Muscle layer of duodenum (tissue), 2 donors: ENCODE data around the gene UXS1.

Experiments
- H3K27ac ChIP-seq: one replicate; pipeline ENCODE4 v1.7.0; 2013; ENCODE audit warnings: mild to moderate bottlenecking, low read length
- H3K27me3 ChIP-seq: one replicate; pipeline ENCODE4 v1.7.0; 2013; ENCODE audit warnings: low read depth, mild to moderate bottlenecking, control low read depth, low read length
- H3K36me3 ChIP-seq, 2 donors: one replicate each; pipeline ENCODE4 v1.7.0; 2013; ENCODE audit warnings: low read length in 2 of 2, control low read depth in 1 of 2, mild to moderate bottlenecking in 1 of 2; ENCODE audit not compliant: insufficient read depth in 2 of 2, control insufficient read depth in 1 of 2
- H3K4me1 ChIP-seq, 2 donors: one replicate each; pipeline ENCODE4 v1.7.0; 2013; ENCODE audit warnings: low read length in 2 of 2, mild to moderate bottlenecking in 2 of 2, control low read depth in 1 of 2, moderate library complexity in 1 of 2; ENCODE audit not compliant: insufficient read depth in 2 of 2, control insufficient read depth in 1 of 2
- H3K4me3 ChIP-seq, 2 donors: one replicate each; pipeline ENCODE4 v1.7.0; 2013; ENCODE audit warnings: low read length in 2 of 2, low read depth in 1 of 2, mild to moderate bottlenecking in 1 of 2
- H3K9me3 ChIP-seq, 2 donors: one replicate each; pipeline ENCODE4 v1.7.0; 2013; ENCODE audit warnings: low read length in 2 of 2, control low read depth in 1 of 2, mild to moderate bottlenecking in 1 of 2; ENCODE audit not compliant: control insufficient read depth in 1 of 2
- donor health status: healthy.

Gene UXS1

GRCh38 chr2:106159866-106160785 lies 34.0 kb downstream of the UXS1 start:
- Histone ChIP-seq H3K9me3 (peaks cover 0 to 3% of the 10 kb centered on the region in 2 donors), H3K4me1 (peaks cover 0 to 4% of the 10 kb centered on the region in 2 donors), H3K4me3 (no peak overlapping the region), H3K27ac (no peak overlapping the region), H3K27me3 (no peaks in the 10 kb centered on the region), H3K36me3 (peaks cover 0 to 31% of the 10 kb centered on the region in 2 donors)

DNA sequence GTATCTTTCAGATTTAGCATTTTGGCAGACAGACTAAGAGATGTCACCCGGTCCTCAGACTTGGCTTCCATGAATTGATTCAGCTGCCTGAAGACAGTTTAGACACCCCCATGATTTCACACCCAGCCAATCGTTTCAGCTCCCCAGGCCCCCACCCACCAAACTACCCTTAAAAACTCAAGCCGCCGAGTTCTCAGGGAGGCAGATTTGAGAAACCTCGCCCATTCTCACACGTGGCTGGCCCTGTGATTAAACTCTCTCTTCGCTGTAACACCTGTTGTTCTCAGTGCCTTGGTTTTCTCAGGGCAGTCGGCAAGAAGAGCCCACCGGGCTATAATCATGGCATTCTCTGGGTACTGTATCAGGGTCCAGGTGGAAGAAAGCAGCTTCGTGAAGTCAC lies 35.2 kb downstream of the UXS1 start:
- H3K9me3 ChIP-seq: peaks cover 5 to 8% of the 10 kb centered on the region in 2 donors
- no peak overlapping the region for H3K4me3 ChIP-seq
- H3K27ac ChIP-seq: no peak overlapping the region
- peaks cover 0 to 4% of the 10 kb centered on the region in 2 donors for H3K4me1 ChIP-seq
- H3K36me3 ChIP-seq: peaks cover 3 to 38% of the 10 kb centered on the region in 2 donors
- H3K27me3 ChIP-seq: no peaks in the 10 kb centered on the region

GRCh38 chr2:106158131-106158530 lies 36.0 kb downstream of the UXS1 start:
- Histone ChIP-seq H3K4me3 (no peak overlapping the region), H3K27ac (no peak overlapping the region), H3K36me3 (peaks cover 3 to 37% of the 10 kb centered on the region in 2 donors), H3K4me1 (peaks cover 0 to 4% of the 10 kb centered on the region in 2 donors), H3K27me3 (no peaks in the 10 kb centered on the region), H3K9me3 (peaks cover 7 to 15% of the 10 kb centered on the region in 2 donors)

DNA sequence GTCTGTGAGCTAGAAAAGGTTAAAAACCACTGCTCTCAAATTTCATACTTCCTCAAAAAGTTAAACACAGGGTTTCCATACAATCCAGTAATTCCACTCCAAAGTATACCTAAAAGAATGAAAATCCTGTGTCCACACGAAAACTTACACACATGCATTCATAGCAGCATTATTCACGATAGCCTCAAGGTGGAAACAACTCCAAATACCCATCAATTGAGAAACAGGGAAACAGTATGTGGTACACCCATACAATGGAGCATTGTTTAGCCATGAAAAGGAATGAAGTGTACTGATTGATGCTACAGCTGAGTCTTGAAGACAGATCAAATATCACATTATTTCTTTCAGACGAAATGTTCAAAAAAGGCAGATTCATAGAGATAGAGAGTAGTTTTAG lies 36.7 kb downstream of the UXS1 start:
- no peak overlapping the region for H3K4me3 ChIP-seq
- H3K4me1 ChIP-seq: peaks cover 0 to 4% of the 10 kb centered on the region in 2 donors
- H3K9me3 ChIP-seq: peaks cover 7 to 15% of the 10 kb centered on the region in 2 donors
- H3K27me3 ChIP-seq: no peaks in the 10 kb centered on the region
- peaks cover 3 to 37% of the 10 kb centered on the region in 2 donors for H3K36me3 ChIP-seq
- no peak overlapping the region for H3K27ac ChIP-seq

DNA sequence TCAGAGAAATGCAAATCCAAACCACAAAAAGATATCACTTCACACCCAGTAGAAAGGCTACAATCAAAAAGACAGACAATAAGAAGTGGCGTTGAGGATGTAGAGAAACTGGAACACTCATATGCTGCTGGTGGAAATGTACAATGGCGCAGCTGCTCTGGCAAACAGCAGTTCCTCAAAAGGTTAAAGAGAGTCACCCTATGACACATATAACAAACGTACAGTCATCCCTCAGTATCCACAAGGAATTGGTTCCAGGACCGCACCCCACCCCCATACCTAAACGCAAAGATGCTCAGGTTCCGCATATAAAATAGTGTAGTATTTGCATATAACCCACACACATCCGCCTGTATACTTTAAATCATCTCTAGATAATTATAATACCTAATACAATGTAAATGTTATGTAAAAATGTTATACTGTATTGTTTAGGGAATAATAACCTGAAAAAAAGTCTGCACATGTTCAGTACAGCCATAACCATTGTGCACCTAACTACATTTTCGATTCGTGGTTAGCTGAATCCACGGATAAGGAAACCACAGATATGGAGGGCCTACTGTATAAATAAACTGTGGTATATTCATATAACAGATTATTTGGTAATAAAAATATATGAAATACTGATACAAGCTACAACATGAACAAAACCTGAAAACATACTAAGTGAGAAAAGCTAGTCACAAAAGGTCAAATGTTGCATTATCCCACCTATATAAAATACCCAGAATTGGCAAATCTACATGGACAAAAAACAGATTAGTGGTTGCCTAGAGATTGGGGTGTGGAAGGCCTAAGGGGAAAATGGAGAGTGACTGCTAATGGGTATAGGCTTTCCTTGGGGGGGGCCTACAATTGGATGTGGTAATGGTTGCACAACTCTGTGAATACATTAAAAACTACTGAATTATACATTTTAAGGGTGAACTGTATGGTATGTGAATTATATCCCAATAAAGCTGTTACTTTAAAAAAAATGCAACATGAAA lies 37.5 kb downstream of the UXS1 start:
- peaks cover 7 to 15% of the 10 kb centered on the region in 2 donors for H3K9me3 ChIP-seq
- peaks cover 0 to 4% of the 10 kb centered on the region in 2 donors for H3K4me1 ChIP-seq
- no peaks in the 10 kb centered on the region for H3K27me3 ChIP-seq
- no peak overlapping the region for H3K4me3 ChIP-seq
- H3K27ac ChIP-seq: no peak overlapping the region
- H3K36me3 ChIP-seq: peaks cover 3 to 37% of the 10 kb centered on the region in 2 donors

DNA sequence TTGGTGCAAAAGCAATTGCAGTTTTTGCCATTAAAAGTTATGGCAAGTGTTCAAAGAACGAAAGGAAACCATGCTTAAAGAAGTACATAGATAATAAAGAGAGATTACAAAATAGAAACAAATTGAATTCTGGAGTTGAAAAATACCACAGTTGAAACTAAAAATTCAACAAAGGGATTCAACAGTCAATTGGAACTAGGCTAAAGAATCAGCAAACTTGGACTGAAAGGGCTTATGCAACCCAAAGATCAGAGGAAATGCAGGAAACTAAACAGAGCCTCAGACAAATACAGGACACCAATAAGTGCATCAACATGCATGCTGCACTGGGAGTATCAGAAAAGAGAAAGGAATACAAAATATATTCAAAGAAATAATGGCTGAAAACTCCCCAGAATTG lies 40.3 kb downstream of the UXS1 start:
- peaks cover 7 to 15% of the 10 kb centered on the region in 2 donors for H3K9me3 ChIP-seq
- H3K27ac ChIP-seq: no peak overlapping the region
- no peak overlapping the region for H3K4me3 ChIP-seq
- H3K27me3 ChIP-seq: no peaks in the 10 kb centered on the region
- H3K36me3 ChIP-seq: peaks cover 3 to 35% of the 10 kb centered on the region in 2 donors
- no peaks in the 10 kb centered on the region for H3K4me1 ChIP-seq

DNA sequence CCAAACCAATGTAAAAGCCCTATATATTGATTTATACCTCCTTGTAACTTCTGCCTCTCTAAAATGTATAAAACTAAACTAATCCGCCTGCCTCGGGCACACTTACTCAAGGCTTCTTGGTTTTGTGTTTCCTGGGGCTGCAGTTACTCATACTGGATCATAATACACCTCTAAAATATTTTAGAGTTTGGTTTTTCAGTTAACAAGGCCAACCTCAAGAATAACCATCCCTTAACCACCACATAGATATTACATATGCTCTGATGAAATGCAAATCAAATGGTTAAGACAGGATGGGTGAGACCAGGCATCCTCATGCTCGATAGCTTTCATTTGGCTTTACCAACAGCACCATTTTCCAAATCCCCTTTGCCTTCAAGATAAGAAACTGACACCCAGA lies 46.4 kb downstream of the UXS1 start:
- Histone ChIP-seq H3K9me3 (no peaks in the 10 kb centered on the region), H3K36me3 (peaks cover 4 to 14% of the 10 kb centered on the region in 2 donors), H3K4me3 (no peak overlapping the region), H3K27ac (no peak overlapping the region), H3K27me3 (no peaks in the 10 kb centered on the region), H3K4me1 (no peaks in the 10 kb centered on the region)

GRCh38 chr2:106147159-106147558 lies 46.9 kb downstream of the UXS1 start:
- H3K9me3 ChIP-seq: no peaks in the 10 kb centered on the region
- H3K4me3 ChIP-seq: no peak overlapping the region
- no peak overlapping the region for H3K27ac ChIP-seq
- peaks cover 4 to 14% of the 10 kb centered on the region in 2 donors for H3K36me3 ChIP-seq
- H3K4me1 ChIP-seq: no peaks in the 10 kb centered on the region
- no peaks in the 10 kb centered on the region for H3K27me3 ChIP-seq

DNA sequence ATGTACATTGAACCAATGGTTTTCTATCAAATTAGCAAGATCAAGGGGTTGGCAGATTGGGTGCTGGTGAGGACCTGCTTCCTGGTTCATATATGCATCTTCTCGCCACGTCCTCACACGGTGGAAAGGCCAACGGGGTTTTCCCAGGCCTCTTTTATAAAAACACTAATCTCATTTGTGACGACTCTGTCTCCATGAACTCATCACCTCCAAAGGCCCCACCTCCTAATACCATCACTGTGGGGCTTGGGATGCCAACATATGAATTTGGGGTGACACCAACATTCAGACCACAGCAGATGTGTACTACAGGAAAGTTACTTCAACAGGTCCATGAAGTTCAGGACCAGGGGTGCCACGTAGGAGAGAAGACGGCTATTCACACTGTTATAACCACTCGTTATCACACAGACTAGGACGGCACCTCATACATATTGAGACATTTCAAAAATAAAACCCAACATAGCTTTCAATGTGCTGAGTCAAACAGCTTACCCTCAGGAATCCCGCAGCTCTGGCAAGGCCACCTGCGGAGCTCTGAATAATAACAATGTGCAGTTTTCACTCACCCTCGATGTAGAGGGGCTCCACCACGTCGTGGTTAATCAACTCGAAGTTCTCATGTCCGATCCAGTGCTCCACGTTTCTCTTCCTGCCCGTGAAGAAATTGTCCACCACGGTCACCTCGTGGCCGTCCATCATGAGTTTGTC lies 49.3 kb downstream of the UXS1 start:
- H3K36me3 ChIP-seq: peaks cover 4 to 5% of the 10 kb centered on the region in 2 donors
- no peak overlapping the region for H3K27ac ChIP-seq
- no peaks in the 10 kb centered on the region for H3K27me3 ChIP-seq
- no peaks in the 10 kb centered on the region for H3K4me1 ChIP-seq
- H3K4me3 ChIP-seq: no peak overlapping the region
- H3K9me3 ChIP-seq: no peaks in the 10 kb centered on the region

- Histone ChIP-seq H3K9me3 (no peaks in the 10 kb centered on the region), H3K4me1 (peaks cover 0 to 9% of the 10 kb centered on the region in 2 donors), H3K4me3 (no peak overlapping the region), H3K27me3 (no peaks in the 10 kb centered on the region), H3K36me3 (peaks cover 4 to 5% of the 10 kb centered on the region in 2 donors), H3K27ac (no peak overlapping the region)
These were observed 50.4 kb downstream of the UXS1 start for GRCh38 chr2:106143495-106144215.
